Globus pallidus (tissue), 1 donor: ENCODE data around the gene SPATA24.
"Not testable (repeated sequence)": the region's sequence is repeated elsewhere in the genome, so short reads cannot be mapped to it uniquely, and the experiment has no call there.

Source experiments
- DNase-seq: peaks from one replicate; pipeline ENCODE4 v3.0.0-alpha.2; 2015; ENCODE audit warnings: low spot score

The SPATA24 gene

GRCh38 chr5:139382807-139383206 is 21.1 kb downstream of the SPATA24 start:
- DNase-seq: no peak

GRCh38 chr5:139381837-139382761 is 21.8 kb downstream of the SPATA24 start:
- no peak for DNase-seq

- no peak for DNase-seq
Measured at GRCh38 chr5:139379626-139380449, 24.1 kb downstream of the SPATA24 start.

GRCh38 chr5:139378941-139379361 is 24.9 kb downstream of the SPATA24 start:
- no peak for DNase-seq

GRCh38 chr5:139378101-139378825 is 25.6 kb downstream of the SPATA24 start:
- no peak for DNase-seq

GRCh38 chr5:139377226-139377625 is 26.7 kb downstream of the SPATA24 start:
- no peak for DNase-seq

GRCh38 chr5:139376364-139376763 is 27.5 kb downstream of the SPATA24 start:
- DNase-seq: no peak

GRCh38 chr5:139374909-139375308 is 29.0 kb downstream of the SPATA24 start:
- DNase-seq: no peak

GRCh38 chr5:139371482-139372435 is 32.1 kb downstream of the SPATA24 start:
- DNase-seq: no peak

GRCh38 chr5:139369181-139369580 is 34.7 kb downstream of the SPATA24 start:
- DNase-seq: no peak

GRCh38 chr5:139368613-139369012 is 35.3 kb downstream of the SPATA24 start:
- DNase-seq: peak; percentile 31

- no peak for DNase-seq
Measured at GRCh38 chr5:139364466-139364865, 39.4 kb downstream of the SPATA24 start.

- no peak for DNase-seq
Measured at GRCh38 chr5:139363937-139364336, 40.0 kb downstream of the SPATA24 start.

- DNase-seq: no peak
Measured at GRCh38 chr5:139361835-139362429, 42.0 kb downstream of the SPATA24 start.

- DNase-seq: no peak
Measured at GRCh38 chr5:139360384-139360783, 43.5 kb downstream of the SPATA24 start.

GRCh38 chr5:139358064-139358463 is 45.8 kb downstream of the SPATA24 start:
- no peak for DNase-seq

- not testable (repeated sequence) for DNase-seq
Measured at GRCh38 chr5:139355900-139356299, 48.0 kb downstream of the SPATA24 start.

- no peak for DNase-seq
Measured at GRCh38 chr5:139354186-139354585, 49.7 kb downstream of the SPATA24 start.

- not testable (repeated sequence) for DNase-seq
Measured at GRCh38 chr5:139347863-139348262, 56.0 kb downstream of the SPATA24 start.
